ENCODE results near the gene SCMH1. TPM values are rescaled to one million over a fixed set of nuclear protein-coding genes. Genes with fewer than 3 reads are reported as not detected.

Gene SCMH1
- total and polyA plus RNA-seq, 9 donors = 32.8 to 80.2 (median 49.8) TPM

DNA sequence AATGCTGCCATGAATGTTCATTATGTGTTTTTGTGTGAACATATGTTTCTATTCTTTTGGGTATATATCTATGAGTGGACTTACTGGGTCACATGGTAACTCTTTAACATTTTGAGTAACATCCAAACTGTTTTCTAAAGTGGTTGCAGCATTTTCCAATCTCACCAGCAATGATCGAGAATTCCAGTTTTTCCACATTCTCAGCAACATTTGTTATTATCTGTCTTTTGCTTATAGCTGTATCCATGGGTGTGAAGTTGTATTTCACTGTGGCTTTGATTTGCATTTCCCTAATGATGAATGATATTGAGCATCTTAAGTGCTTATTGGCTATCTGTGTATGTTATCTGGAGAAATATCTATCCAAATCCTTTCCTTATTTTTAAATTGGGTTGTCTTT is 131.4 kb downstream of the SCMH1 start:
- no peak for TF ChIP-seq CTCF (IDR thresholded peaks at IDR 0.05)
- intact Hi-C loops (cut with DNase I) = no loop called here
- Histone ChIP-seq H3K27ac (no peak overlapping the region), H3K9me3 (no peaks in the 10 kb centered on the region), H3K4me3 (no peak overlapping the region), H3K4me1 (ENCODE audit: insufficient read depth) (peaks cover 6% of the 10 kb centered on the region), H3K27me3 (no peaks in the 10 kb centered on the region), H3K36me3 (no peaks in the 10 kb centered on the region)
- DNase-seq = no peak
- WGBS, 3 donors = 85 to 88% (median 86%) methylated on average over 1 of the region's 1 CpG

DNA sequence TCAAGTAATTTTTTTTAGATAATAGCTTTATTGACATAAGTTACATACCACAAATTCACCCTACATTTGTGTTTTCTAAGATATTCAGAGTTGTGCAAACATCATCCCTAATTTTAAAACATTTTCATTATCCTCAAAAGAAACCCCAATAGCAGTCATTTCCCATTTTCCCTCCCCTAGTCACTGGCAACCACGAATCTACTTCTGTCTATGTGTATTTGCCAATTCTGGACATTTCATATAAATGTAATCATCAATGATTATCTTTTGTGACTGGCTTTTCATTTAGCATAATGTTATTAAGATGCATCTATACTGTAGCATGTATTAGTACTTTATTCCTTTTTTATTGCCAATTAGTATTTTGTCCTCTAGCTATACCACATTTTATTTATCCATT is 131.8 kb downstream of the SCMH1 start:
- H3K4me1 ChIP-seq (ENCODE audit: insufficient read depth) = peaks cover 6% of the 10 kb centered on the region
- TF ChIP-seq POLR2A (IDR thresholded peaks at IDR 0.05) (no peak), EP300 (IDR thresholded peaks at IDR 0.05) (no peak), CTCF (IDR thresholded peaks at IDR 0.05) (no peak)
- 16 to 40% (median 19%) methylated on average over 1 of the region's 1 CpG for WGBS, 3 donors
- no peaks in the 10 kb centered on the region for H3K36me3 ChIP-seq
- no peaks in the 10 kb centered on the region for H3K9me3 ChIP-seq
- intact Hi-C loops (cut with DNase I) = no loop called here
- no peak overlapping the region for H3K4me3 ChIP-seq
- H3K27me3 ChIP-seq = no peaks in the 10 kb centered on the region
- peak overlapping the region; percentile 89 to 90 for H3K27ac ChIP-seq
- DNase-seq = no peak

- TF ChIP-seq CTCF (IDR thresholded peaks at IDR 0.05) = no peak
- peak; percentile 72 for TF ChIP-seq EP300 (IDR thresholded peaks at IDR 0.05)
- no peak for TF ChIP-seq POLR2A (IDR thresholded peaks at IDR 0.05)
- H3K4me1 ChIP-seq (ENCODE audit: insufficient read depth) = peaks cover 6% of the 10 kb centered on the region
- H3K27me3 ChIP-seq = no peaks in the 10 kb centered on the region
- H3K9me3 ChIP-seq = no peaks in the 10 kb centered on the region
- H3K27ac ChIP-seq = peak overlapping the region; percentile 89 to 90
- H3K36me3 ChIP-seq = no peaks in the 10 kb centered on the region
- H3K4me3 ChIP-seq = no peak overlapping the region
- 4 to 7% (median 5%) methylated on average over 4 of the region's 4 CpGs for WGBS, 3 donors
- DNase-seq = peak; percentile 45 to 74 (median 54)
- intact Hi-C loops (cut with DNase I) = loop anchor here in 1 of 4 donors (10.0 kb wide), 1 partner anchor 1425 kb away; no protein-coding TSS in a partner anchor
Observed at GRCh38 chr1:41109310-41110197, 132.6 kb downstream of the SCMH1 start.

DNA sequence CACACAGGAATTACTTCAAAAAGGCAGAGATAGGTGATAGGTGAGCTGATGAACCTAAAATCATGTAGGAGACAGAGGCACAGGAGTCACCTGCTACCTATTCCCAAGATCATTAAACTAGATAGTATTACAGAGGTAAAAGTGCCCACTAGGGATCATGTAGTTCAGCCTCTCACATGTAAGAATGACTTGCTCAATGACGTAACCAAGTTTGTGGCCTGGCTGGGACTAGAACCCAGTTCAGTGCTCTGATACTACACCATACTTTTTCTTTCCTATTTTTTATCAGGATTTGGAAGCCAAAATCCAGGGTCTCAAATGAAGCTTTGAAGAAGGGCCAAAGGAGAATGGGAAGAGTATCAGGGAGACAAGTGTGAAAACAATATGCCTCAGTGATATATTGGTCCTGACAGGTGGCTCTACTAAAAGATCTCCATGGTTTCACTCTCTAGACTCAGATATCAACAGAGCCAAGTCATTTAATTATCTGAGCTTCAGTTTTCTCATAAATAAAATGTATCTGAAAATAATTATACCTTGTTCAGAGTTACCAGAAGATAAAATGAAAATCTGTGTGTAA is 133.3 kb downstream of the SCMH1 start:
- H3K27ac ChIP-seq = peak overlapping the region; percentile 89 to 90
- no peaks in the 10 kb centered on the region for H3K9me3 ChIP-seq
- 24 to 66% (median 48%) methylated on average over 1 of the region's 1 CpG for WGBS, 3 donors
- no peak for TF ChIP-seq EP300 (IDR thresholded peaks at IDR 0.05)
- no peak for TF ChIP-seq POLR2A (IDR thresholded peaks at IDR 0.05)
- TF ChIP-seq CTCF (IDR thresholded peaks at IDR 0.05) = no peak
- no peaks in the 10 kb centered on the region for H3K27me3 ChIP-seq
- peaks cover 6% of the 10 kb centered on the region for H3K4me1 ChIP-seq (ENCODE audit: insufficient read depth)
- H3K36me3 ChIP-seq = no peaks in the 10 kb centered on the region
- no peak overlapping the region for H3K4me3 ChIP-seq
- DNase-seq = peak in 2 of 5 donors; percentile 56 to 69
- intact Hi-C loops (cut with DNase I) = loop anchor here in 1 of 4 donors (10.0 kb wide), 1 partner anchor 1424 kb away; no protein-coding TSS in a partner anchor
